BLaER1 (cell line): ENCODE measurements around the gene RNPC3.
"Not testable (repeated sequence)": the region's sequence is repeated elsewhere in the genome, so short reads cannot be mapped to it uniquely, and the experiment has no call there.

ENCODE experiments used
- H3K27ac ChIP-seq: shearing (Covaris generic); formaldehyde crosslinking; 2 replicates; pipeline ENCODE4 v1.8.1; 2022
- H3K27me3 ChIP-seq: shearing (Covaris generic); formaldehyde crosslinking; 2 replicates; pipeline ENCODE4 v1.8.1; 2022
- H3K36me3 ChIP-seq: shearing (Covaris generic); formaldehyde crosslinking; 2 replicates; pipeline ENCODE4 v1.8.1; 2022
- H3K4me1 ChIP-seq: shearing (Covaris generic); formaldehyde crosslinking; 2 replicates; pipeline ENCODE4 v1.8.1; 2022
- H3K4me2 ChIP-seq: shearing (Covaris generic); formaldehyde crosslinking; 2 replicates; pipeline ENCODE4 v1.8.1; 2022
- H3K4me3 ChIP-seq: shearing (Covaris generic); formaldehyde crosslinking; 2 replicates; pipeline ENCODE4 v1.8.1; 2022
- H3K9ac ChIP-seq: shearing (Covaris generic); formaldehyde crosslinking; 2 replicates; pipeline ENCODE4 v1.8.1; 2022
- H3K9me3 ChIP-seq: shearing (Covaris generic); formaldehyde crosslinking; 2 replicates; pipeline ENCODE4 v1.8.1; 2022
- H4K20me1 ChIP-seq: shearing (Covaris generic); formaldehyde crosslinking; 2 replicates; pipeline ENCODE4 v1.8.1; 2022
- Cebpa-rat ChIP-seq: shearing (Covaris generic); IDR thresholded peaks from 2 replicates; pipeline ENCODE4 v1.8.1; 2022

The RNPC3 gene

DNA sequence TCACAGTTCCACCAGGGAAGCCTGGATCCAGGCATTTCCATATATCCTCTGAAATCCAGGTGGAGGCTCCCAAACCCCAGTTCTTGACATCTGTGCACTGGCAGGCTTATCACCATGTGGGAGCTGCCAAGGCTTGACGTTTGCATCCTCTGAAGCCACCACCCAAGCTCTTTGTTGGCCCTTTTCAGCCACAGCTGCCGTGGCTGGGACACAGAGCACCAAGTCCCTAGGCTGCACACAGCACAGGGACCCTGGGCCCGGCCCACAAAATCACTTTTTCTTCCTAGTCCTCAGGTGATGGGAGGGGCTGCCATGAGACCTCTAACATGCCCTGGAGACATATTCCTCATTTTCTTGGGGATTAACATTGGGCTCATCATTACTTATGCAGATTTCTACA, 22.3 kb downstream of the RNPC3 start:
- no peak for TF ChIP-seq Cebpa-rat
- Histone ChIP-seq H3K27ac (no peak overlapping the region), H3K36me3 (peaks cover 74% of the 10 kb centered on the region), H3K4me1 (no peaks in the 10 kb centered on the region), H4K20me1 (no peaks in the 10 kb centered on the region), H3K4me3 (no peak overlapping the region), H3K9me3 (no peaks in the 10 kb centered on the region), H3K27me3 (no peaks in the 10 kb centered on the region), H3K9ac (no peak overlapping the region), H3K4me2 (no peak overlapping the region)

DNA sequence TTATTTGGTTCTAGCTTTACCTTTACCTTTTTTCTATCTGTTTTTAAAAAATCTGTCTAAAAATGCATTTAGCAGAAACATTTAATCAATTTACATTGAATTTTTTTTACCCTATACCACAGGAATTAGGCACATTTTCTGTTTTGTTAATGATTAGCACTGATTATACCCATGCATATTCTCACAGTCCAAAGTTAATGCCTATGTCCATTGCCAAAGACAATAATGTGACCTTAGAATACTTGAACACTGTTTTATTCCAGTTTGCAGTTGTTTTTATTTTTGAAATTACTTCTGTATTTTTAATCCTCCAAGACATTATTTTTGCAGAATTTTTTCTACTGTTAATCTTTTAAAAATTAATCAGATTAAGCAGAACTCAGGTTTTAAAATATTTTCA, 34.9 kb downstream of the RNPC3 start:
- no peak for TF ChIP-seq Cebpa-rat
- Histone ChIP-seq H3K9ac (no peak overlapping the region), H3K27ac (no peak overlapping the region), H3K9me3 (no peaks in the 10 kb centered on the region), H3K4me1 (peaks cover 8% of the 10 kb centered on the region; the same call in 1 of the 2 replicates), H3K27me3 (no peaks in the 10 kb centered on the region), H4K20me1 (no peaks in the 10 kb centered on the region), H3K4me3 (no peak overlapping the region), H3K36me3 (peaks cover 19% of the 10 kb centered on the region), H3K4me2 (no peak overlapping the region)

DNA sequence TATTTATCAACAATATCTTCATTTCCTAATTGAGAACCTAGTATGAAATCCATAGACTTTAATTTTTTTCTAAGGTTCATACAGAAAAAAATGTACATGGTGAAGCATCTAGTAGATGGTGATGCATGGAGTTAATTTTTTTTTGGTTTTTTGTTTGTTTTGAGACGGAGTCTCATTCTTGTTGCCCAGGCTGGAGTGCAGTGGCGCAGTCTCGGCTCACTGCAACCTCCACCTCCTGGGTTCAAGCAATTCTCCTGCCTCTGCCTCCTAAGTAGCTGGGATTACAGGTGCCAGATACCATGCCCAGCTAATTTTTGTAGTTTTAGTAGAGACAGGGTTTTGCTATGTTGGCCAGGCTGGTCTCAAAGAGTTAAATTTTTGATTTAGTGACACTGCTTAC, 35.6 kb downstream of the RNPC3 start:
- not testable (repeated sequence) for H3K4me3 ChIP-seq, H3K9me3 ChIP-seq, H4K20me1 ChIP-seq, H3K27ac ChIP-seq, H3K9ac ChIP-seq, H3K4me2 ChIP-seq, H3K4me1 ChIP-seq, H3K27me3 ChIP-seq
- peaks cover 12% of the 10 kb centered on the region for H3K36me3 ChIP-seq

DNA sequence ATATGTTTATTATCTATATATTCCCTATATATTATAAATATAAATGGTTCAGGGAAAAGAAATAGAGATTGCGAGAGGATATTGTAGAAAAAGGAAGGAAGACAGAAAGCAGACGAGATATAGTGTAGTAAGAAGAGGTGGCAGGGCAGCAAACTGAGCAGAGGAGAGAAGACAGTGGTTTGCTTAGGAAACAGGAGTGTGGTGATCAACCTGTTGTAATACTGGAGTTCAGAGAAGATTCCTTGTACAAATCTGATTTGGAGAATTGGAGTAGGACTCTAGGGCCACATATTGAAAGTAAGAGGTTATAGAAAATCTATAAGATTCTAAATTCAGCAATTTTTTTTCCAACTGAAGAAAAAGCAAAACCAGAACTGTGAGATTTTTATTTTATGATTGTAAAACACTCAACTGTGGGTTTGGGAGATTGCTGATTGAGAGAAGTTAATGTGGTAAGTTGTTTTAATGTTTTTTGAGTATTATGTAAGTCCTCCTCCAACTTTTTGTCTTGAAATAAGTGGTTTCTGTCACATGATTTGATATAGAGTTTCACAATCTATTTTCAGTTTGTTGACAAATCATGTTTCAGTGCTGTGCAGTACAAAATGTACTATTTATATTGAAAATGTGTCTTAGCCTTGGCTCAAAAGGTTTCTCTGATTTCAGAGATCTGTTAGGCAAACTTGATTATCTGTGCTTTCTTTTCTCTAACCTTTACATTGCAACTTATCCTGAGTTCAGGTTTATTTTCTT, 36.3 kb downstream of the RNPC3 start:
- H3K27ac ChIP-seq = no peak overlapping the region
- H4K20me1 ChIP-seq = no peaks in the 10 kb centered on the region
- H3K27me3 ChIP-seq = no peaks in the 10 kb centered on the region
- H3K4me2 ChIP-seq = peak overlapping the region; percentile 18; the same call in 1 of the 2 replicates
- TF ChIP-seq Cebpa-rat = no peak
- peaks cover 8% of the 10 kb centered on the region; the same call in 1 of the 2 replicates for H3K4me1 ChIP-seq
- no peaks in the 10 kb centered on the region for H3K9me3 ChIP-seq
- no peak overlapping the region for H3K4me3 ChIP-seq
- peaks cover 6% of the 10 kb centered on the region; the same call in 1 of the 2 replicates for H3K36me3 ChIP-seq
- H3K9ac ChIP-seq = no peak overlapping the region

DNA sequence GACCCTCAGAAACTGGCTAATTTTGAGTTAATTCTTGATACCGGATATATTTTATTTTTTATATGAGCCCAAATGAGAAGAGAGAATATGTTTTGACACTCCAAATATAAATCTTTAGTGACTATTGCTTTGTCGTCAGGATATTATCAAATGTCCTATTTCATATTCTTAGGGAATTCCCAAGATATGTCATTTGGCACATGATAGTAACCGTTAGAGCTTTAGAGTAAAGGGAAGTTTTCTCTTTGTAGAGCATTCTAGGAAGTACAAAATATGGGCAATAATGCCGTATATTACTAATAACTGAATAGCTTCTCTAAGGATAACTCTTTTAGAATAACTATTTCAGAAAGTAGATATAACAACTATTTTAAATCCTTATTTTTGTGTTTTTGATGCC, 37.6 kb downstream of the RNPC3 start:
- H3K4me2 ChIP-seq = no peak overlapping the region
- no peak overlapping the region for H3K9ac ChIP-seq
- no peaks in the 10 kb centered on the region for H3K27me3 ChIP-seq
- peaks cover 8% of the 10 kb centered on the region; the same call in 1 of the 2 replicates for H3K4me1 ChIP-seq
- H3K4me3 ChIP-seq = no peak overlapping the region
- H4K20me1 ChIP-seq = no peaks in the 10 kb centered on the region
- TF ChIP-seq Cebpa-rat = no peak
- H3K27ac ChIP-seq = no peak overlapping the region
- H3K36me3 ChIP-seq = no peaks in the 10 kb centered on the region
- H3K9me3 ChIP-seq = no peaks in the 10 kb centered on the region

DNA sequence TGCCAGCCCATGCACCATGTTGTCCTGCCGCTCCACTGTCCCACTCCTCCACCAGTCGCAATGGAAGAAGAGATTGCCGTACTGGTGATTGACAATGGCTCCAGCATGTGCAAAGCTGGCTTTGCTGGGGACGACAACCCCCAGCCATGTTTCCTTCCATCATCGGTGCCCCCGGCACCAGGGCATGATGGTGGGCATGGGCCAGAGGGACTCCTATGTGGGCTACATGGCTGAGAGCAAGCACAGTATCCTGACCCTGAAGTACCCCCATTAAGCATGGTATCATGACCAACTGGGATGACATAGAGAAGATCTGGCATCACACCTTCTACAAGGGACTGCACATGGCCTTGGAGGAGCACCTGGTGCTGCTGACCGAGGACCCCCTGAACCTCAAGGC, 44.0 kb downstream of the RNPC3 start:
- no peaks in the 10 kb centered on the region for H4K20me1 ChIP-seq

DNA sequence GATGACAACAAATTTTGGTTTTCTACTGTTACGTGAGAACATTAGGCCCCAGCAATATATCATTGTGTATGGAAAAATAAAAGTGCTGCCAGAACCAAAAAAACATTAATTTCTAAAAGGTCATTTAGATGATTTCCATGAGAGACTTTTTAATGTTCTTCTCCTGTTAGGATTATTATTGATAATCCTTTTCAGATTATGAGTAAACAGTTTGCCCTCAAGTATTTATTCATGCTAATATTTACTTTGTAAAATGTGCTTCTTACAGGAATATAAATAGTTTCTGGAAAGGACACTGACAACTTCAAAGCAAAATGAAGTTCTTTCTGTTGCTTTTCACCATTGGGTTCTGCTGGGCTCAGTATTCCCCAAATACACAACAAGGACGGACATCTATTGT, 45.8 kb downstream of the RNPC3 start, which contains the start of gene AMY2B:
AMY2B (plus strand) TSS at position 301 of the 400 bp plus-strand sequence; CDS start at position 315, 14 bp downstream.
- H4K20me1 ChIP-seq, H3K9ac ChIP-seq, H3K36me3 ChIP-seq, H3K27ac ChIP-seq, H3K9me3 ChIP-seq, H3K27me3 ChIP-seq, H3K4me1 ChIP-seq, H3K4me2 ChIP-seq, H3K4me3 ChIP-seq: not testable (repeated sequence)

More for the DNA sequence above, 44.0 kb downstream of the RNPC3 start:
- Histone ChIP-seq H3K4me2 (no peak overlapping the region), H3K4me3 (no peak overlapping the region), H3K27me3 (no peaks in the 10 kb centered on the region), H3K9ac (no peak overlapping the region), H3K9me3 (no peaks in the 10 kb centered on the region), H3K4me1 (no peaks in the 10 kb centered on the region), H3K27ac (no peak overlapping the region), H3K36me3 (peaks cover 10% of the 10 kb centered on the region)
- TF ChIP-seq Cebpa-rat = no peak

DNA sequence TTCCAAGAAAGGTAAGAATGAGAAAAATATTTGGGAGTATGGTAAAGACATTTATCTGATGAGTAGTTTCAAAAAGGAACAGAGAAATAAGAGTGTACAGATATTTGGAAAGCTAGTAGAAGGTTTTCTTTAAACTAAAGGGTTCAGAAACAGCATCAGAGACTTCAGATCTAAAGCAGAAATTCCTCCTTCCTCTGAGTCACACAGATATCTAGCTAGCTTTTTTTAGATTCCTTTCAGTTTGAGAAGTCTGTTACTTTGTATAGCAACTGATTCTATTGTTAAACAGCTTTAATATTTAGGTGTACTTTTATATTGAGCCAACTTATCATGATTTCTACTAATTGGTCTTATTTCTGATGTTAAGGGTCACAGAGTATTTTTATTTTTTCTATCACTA, 50.6 kb downstream of the RNPC3 start:
- no peaks in the 10 kb centered on the region for H3K9me3 ChIP-seq
- H3K9ac ChIP-seq = no peak overlapping the region
- no peaks in the 10 kb centered on the region for H3K36me3 ChIP-seq
- H3K4me1 ChIP-seq = no peaks in the 10 kb centered on the region
- H3K27me3 ChIP-seq = no peaks in the 10 kb centered on the region
- no peak overlapping the region for H3K4me3 ChIP-seq
- H4K20me1 ChIP-seq = no peaks in the 10 kb centered on the region
- H3K27ac ChIP-seq = no peak overlapping the region
- H3K4me2 ChIP-seq = no peak overlapping the region
- no peak for TF ChIP-seq Cebpa-rat

DNA sequence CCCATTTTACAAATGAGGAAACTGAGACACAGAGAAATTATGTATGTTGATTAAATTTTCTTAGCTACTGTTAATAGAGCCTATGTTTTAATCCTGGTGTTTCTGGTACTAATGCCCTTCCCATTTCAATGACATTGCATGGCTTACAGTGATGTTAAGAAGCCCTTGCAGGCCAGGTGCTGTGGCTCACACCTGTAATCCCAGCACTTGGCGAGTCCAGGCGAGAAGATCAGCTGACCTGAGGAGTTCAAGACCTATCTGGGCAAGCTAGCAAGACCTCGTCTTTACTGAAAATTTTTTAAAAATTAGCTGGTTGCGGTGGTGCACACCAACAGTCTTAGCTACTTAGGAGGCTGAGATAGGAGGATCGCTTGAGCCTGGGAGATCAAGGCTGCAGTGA, 51.3 kb downstream of the RNPC3 start:
- not testable (repeated sequence) for H3K27ac ChIP-seq, H3K4me2 ChIP-seq, H3K36me3 ChIP-seq, H3K4me3 ChIP-seq, H3K9ac ChIP-seq, H4K20me1 ChIP-seq, H3K9me3 ChIP-seq, H3K4me1 ChIP-seq, H3K27me3 ChIP-seq

DNA sequence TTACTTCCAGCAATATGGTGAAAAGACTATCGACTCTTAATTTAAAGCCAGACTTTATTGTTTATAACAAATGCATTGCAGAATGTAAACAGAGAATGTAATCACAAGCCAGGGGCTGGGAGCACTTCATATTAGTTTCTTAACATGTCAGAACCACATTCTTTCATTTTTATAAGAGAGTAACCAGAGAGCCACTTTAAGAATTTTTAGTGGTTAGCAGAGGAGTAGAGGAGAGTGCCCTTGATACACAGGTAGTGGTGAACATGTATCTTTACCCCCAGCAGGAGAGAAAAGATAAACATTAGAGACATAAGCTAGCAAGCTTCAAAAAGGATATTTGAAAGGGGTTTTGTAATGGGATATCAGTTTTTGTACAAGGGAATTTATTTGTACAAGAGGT, 57.0 kb downstream of the RNPC3 start:
- H3K4me2 ChIP-seq = no peak overlapping the region
- no peak for TF ChIP-seq Cebpa-rat
- no peak overlapping the region for H3K27ac ChIP-seq
- no peaks in the 10 kb centered on the region for H3K36me3 ChIP-seq
- H3K27me3 ChIP-seq = no peaks in the 10 kb centered on the region
- H3K9ac ChIP-seq = no peak overlapping the region
- no peaks in the 10 kb centered on the region for H4K20me1 ChIP-seq
- no peak overlapping the region for H3K4me3 ChIP-seq
- H3K9me3 ChIP-seq = peaks cover 4% of the 10 kb centered on the region; the same call in 1 of the 2 replicates
- no peaks in the 10 kb centered on the region for H3K4me1 ChIP-seq

DNA sequence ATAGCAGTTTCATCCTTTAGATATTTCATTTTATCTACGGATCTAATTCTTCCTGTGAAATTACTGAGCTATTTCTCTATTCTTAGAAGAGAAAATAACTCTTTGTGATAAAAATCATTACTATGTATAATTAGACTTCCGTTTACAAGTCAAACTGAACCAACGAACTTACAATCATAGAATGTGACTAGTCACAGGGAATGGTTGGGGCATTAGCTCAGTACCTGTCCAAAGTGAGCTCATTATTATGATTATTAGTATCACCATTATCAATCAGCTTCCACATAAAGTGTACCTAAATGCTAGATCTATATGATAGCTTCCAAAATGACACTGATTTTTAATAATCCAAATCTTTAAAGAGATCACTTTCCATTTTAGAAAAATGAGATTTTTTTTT, 58.4 kb downstream of the RNPC3 start:
- Histone ChIP-seq H3K4me2 (no peak overlapping the region), H3K27me3 (no peaks in the 10 kb centered on the region), H3K36me3 (no peaks in the 10 kb centered on the region), H4K20me1 (no peaks in the 10 kb centered on the region), H3K27ac (no peak overlapping the region), H3K4me1 (no peaks in the 10 kb centered on the region), H3K9ac (no peak overlapping the region), H3K4me3 (no peak overlapping the region), H3K9me3 (peaks cover 18% of the 10 kb centered on the region)
- TF ChIP-seq Cebpa-rat = no peak
